NCI-H446 treated with DMSO at 0.1 percent for 48 hours (cell line): ENCODE results near the gene EXT2.

Experiments
- DNase-seq: peaks from one replicate; lab custom pipeline; 2025; lab: John Stamatoyannopoulos, UW

The EXT2 gene

GRCh38 chr11:44203270-44204043 lies 108.0 kb downstream of the EXT2 start:
- no peak for DNase-seq

DNA sequence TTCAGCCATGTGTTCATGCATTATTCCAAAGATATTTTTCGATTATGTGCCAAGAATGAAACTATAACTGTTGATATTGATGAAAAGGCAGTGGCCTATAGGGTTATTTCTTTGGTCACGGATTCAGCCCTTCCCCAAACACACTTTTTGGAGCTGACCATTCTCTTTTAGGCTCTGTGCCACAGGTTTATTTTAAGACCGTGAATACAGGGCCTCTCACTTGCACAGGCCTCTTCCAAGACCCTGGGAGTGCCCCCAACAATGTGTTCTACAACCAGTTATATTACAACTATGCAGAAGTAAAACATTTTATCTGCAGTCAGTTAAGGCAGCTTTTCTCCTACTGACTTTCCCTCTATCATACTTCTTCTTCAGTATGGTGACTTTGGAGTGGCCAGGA lies 109.9 kb downstream of the EXT2 start:
- no peak for DNase-seq

GRCh38 chr11:44205836-44206235 lies 110.4 kb downstream of the EXT2 start:
- DNase-seq, result no peak

DNA sequence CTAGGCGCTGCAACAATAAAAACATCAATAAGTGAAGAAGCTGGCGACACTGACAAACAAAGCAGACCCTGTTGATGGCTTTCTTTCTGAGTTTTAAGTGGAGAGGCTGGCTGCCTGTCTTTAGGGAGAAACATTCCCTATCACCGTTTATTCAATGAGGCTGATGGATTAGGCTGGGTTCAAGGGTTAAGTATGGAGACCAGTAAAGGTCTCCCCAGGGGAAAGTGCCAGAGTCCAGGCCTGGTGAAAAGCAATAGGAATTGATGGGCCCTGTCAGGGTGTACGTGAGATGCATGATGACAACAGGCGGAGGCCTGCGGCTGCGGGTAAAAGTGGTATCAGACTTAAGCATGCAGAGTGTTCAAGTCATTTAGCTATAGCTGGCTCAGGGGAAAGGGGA lies 111.8 kb downstream of the EXT2 start:
- DNase-seq, result no peak

DNA sequence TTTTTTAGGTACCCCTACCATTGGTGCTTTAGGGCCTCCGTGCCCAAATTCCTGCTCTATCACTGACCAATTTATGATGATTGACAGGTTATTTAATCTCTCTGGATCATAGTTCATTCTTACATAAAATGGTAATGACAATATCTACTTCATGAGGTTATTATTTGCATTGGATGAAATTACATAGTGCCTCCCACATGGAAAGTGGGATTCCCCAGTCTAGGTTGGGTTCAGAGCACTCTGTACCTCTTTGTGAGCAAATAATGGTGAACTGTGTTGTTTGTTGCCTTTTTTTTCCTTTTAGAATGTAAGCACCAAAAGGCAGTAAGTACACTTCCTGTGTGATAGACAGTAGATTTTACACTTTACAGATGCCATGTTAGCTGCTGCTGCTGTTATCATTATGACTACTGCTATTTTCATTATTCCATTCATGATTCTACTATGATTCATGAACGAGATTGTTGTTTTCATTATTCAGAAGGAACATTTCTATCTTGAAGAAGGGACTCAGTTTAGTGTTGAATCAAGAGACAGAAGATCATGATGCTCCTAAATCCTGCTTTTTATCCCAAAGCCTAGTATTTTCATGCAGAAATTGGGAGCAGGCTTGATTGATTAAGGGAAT lies 113.6 kb downstream of the EXT2 start:
- DNase-seq, result no peak

GRCh38 chr11:44212128-44212527 lies 116.7 kb downstream of the EXT2 start:
- no peak for DNase-seq

- DNase-seq, result no peak
These were observed 117.7 kb downstream of the EXT2 start for GRCh38 chr11:44213148-44213547.

- no peak for DNase-seq
These were observed 122.0 kb downstream of the EXT2 start for GRCh38 chr11:44217432-44217831.

- DNase-seq, result no peak
These were observed 124.6 kb downstream of the EXT2 start for GRCh38 chr11:44219830-44220796.

GRCh38 chr11:44221456-44221855 lies 126.0 kb downstream of the EXT2 start:
- DNase-seq, result no peak

GRCh38 chr11:44221992-44222391 lies 126.5 kb downstream of the EXT2 start:
- DNase-seq, result no peak

GRCh38 chr11:44223238-44223637 lies 127.8 kb downstream of the EXT2 start:
- DNase-seq, result peak; percentile 19

DNA sequence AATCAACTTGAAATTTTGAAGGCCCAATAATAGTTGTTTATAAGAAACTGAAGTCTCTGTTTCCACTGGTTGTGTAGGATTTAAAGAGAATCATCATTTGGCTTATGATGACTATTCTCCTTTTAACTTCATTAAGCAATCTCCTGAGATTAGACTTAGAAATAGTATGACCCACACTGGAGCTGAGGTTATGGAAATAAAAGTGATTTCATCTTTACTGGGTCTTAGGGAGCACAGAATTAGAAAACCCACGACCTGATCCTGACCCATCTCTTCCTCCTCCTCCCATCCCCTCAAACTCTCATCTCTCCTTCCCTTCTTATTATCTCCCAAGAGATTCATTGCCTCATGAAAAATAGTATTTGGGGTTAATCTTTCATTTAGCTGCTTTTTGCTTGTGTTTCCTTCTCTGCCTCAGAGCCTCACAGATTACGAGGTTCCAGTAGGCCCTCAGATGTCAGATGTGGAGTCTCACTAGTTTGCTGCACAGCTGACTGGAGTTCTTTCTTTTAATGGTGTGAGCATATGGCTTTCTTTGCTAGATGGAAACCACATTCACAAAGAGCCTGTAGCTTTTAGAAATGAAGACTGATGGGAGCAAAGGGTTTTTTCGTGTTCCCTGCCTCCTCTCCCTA lies 129.5 kb downstream of the EXT2 start:
- no peak for DNase-seq

DNA sequence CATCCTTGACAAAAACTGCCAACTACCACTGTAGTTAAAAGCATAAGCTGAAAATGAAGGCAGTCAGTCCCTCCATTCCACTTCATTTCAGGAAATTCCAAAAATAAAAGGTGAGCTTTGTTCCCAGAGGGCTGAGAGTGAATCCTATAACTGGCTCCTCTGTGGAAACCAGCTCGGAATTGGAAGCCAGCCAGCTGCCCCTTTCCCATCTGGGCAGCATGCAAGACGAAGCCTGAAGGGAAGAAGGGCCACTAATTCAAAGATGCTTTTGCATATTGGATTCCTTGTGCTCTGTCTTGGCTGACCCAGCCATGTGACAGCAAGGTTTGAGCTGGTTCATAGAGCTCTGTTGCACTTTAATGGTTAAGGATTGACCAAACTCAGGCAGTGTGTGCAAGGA lies 131.0 kb downstream of the EXT2 start:
- DNase-seq, result no peak

- no peak for DNase-seq
These were observed 131.5 kb downstream of the EXT2 start for GRCh38 chr11:44226945-44227344.

DNA sequence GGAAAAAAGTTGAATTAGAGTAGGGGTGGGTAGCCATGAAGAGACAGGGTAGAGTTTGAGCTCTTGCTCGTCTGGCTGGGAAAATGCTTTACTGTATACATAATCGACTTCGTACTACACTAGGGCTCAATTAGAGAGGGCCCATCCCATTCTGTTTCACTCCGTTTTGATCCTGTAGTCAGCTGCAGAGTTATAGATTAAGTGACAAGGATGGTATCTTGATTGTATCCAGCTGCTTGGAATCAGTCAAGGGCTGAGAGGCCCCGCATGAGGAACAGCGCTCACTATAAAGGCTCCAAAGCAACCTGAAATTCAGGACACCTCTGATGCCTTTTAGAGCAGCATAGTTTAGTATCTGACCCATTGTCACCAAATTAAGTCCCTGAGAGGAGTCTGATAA lies 132.9 kb downstream of the EXT2 start:
- no peak for DNase-seq

DNA sequence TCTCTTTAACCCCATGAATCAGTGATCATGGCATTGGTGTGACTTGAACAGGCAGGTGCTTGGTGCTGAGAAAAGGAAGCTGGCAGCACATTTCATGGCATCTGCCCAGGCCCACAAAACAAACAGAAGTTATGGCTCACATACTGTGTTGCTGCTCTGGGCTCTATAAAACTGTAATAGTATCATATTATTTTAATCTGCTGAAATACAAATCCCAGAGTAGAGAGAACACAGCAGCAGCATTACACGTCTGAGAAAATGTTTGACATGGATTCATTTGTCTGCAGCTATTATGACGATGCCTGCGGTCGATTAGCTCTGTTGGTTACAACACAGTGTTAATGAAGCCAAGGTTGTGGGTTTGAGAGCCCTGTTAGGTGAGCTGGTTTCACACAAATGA lies 133.6 kb downstream of the EXT2 start:
- no peak for DNase-seq

- no peak for DNase-seq
These were observed 134.1 kb downstream of the EXT2 start for GRCh38 chr11:44229624-44230023.

DNA sequence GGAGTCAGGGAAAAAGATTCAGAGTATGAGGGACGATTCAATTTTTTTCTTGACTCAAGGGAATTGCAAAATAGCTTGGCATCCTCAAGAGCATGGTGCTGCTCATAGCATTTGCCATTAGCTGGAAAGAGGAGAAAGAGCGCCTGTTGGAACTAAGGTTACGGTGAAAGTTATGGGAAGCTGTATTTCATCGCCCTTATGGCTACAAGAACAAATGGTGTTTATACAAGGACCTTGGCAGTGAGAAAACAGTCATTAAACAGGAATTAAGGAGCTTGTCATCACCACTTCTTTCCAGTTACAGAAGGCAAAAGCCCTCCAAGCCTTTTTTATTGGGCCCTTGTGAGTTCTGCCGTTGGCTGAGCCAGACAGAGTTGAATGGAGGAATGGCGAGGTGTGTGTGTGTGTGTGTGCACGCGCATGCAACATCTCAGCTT lies 140.3 kb downstream of the EXT2 start:
- DNase-seq, result no peak

GRCh38 chr11:44236296-44236695 lies 140.8 kb downstream of the EXT2 start:
- DNase-seq, result no peak

DNA sequence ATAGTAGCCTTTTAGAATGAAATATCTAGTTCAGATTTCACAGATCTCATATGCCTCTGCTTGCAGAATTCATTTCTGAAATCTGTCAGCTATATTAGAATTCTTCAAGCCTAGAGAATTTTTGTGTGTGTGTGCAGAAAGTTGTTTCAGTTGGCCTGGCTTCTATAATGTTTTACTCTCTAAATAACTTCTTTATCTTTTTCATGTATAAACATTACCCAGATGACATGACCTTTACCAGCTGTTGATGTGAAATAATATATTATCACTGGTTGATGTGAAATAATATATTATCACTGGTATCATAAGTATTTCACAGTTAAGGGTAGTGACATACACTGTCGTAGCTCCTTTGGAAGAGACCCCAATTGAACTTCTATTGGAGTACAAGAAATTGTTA lies 141.7 kb downstream of the EXT2 start:
- DNase-seq, result no peak

- DNase-seq, result no peak
These were observed 146.4 kb downstream of the EXT2 start for GRCh38 chr11:44241851-44242250.
